Muscle layer of colon (tissue), 2 donors: ENCODE data around the gene C8G.

Experiments used
- H3K27ac ChIP-seq: one replicate; pipeline ENCODE4 v1.7.0; 2013; ENCODE audit warnings: low read depth, mild to moderate bottlenecking, low read length, moderate library complexity
- H3K27me3 ChIP-seq, 2 donors: one replicate each; pipeline ENCODE4 v1.7.0; 2013; ENCODE audit warnings: low read length in 2 of 2, mild to moderate bottlenecking in 2 of 2; ENCODE audit not compliant: insufficient read depth in 2 of 2, control insufficient read depth in 1 of 2
- H3K36me3 ChIP-seq: one replicate; pipeline ENCODE4 v1.7.0; 2013; ENCODE audit warnings: mild to moderate bottlenecking, low read length; ENCODE audit not compliant: insufficient read depth
- H3K4me1 ChIP-seq: one replicate; pipeline ENCODE4 v1.7.0; 2013; ENCODE audit warnings: mild to moderate bottlenecking, low read length; ENCODE audit not compliant: insufficient read depth
- H3K4me3 ChIP-seq, 2 donors: one replicate each; pipeline ENCODE4 v1.7.0; 2013; ENCODE audit warnings: low read length in 2 of 2, low read depth in 1 of 2, mild to moderate bottlenecking in 1 of 2, moderate library complexity in 1 of 2
- H3K9ac ChIP-seq: one replicate; pipeline ENCODE4 v1.7.0; 2013; ENCODE audit warnings: low read length
- H3K9me3 ChIP-seq: one replicate; pipeline ENCODE4 v1.7.0; 2013; ENCODE audit warnings: mild to moderate bottlenecking, low read length
- donor health status: abdominal sarcoma.
- donor health status: Adenocarcinoma of cecum.

The C8G gene

GRCh38 chr9:136943291-136944211 lies 1.5 kb upstream of the C8G start:
- Histone ChIP-seq H3K27ac (peak overlapping the region; percentile 70), H3K36me3 (peaks cover 32% of the 10 kb centered on the region), H3K4me3 (peak overlapping the region; percentile 75 to 76), H3K4me1 (peaks cover 12% of the 10 kb centered on the region), H3K9ac (no peak overlapping the region), H3K27me3 (no peaks in the 10 kb centered on the region), H3K9me3 (no peaks in the 10 kb centered on the region)

- peak overlapping the region; percentile 70 for H3K27ac ChIP-seq
- no peaks in the 10 kb centered on the region for H3K27me3 ChIP-seq
- peaks cover 12% of the 10 kb centered on the region for H3K4me1 ChIP-seq
- no peak overlapping the region for H3K9ac ChIP-seq
- no peaks in the 10 kb centered on the region for H3K9me3 ChIP-seq
- peak overlapping the region; percentile 75 to 76 for H3K4me3 ChIP-seq
- H3K36me3 ChIP-seq = peaks cover 32% of the 10 kb centered on the region
Measured at GRCh38 chr9:136944212-136944518, 878 bp upstream of the C8G start.

GRCh38 chr9:136945333-136946227 lies 537 bp downstream of the C8G start:
- peaks cover 12% of the 10 kb centered on the region for H3K4me1 ChIP-seq
- no peak overlapping the region for H3K9ac ChIP-seq

GRCh38 chr9:136946228-136947027 lies 1.4 kb downstream of the C8G start:
- Histone ChIP-seq H3K4me1 (peaks cover 12% of the 10 kb centered on the region), H3K27me3 (no peaks in the 10 kb centered on the region), H3K27ac (no peak overlapping the region), H3K9me3 (no peaks in the 10 kb centered on the region), H3K9ac (no peak overlapping the region), H3K4me3 (no peak overlapping the region), H3K36me3 (peaks cover 17% of the 10 kb centered on the region)

More at GRCh38 chr9:136945333-136946227, 537 bp downstream of the C8G start:
- Histone ChIP-seq H3K27me3 (no peaks in the 10 kb centered on the region), H3K27ac (no peak overlapping the region), H3K9me3 (no peaks in the 10 kb centered on the region), H3K4me3 (no peak overlapping the region), H3K36me3 (peaks cover 24% of the 10 kb centered on the region)

- Histone ChIP-seq H3K27ac (no peak overlapping the region), H3K36me3 (peaks cover 9% of the 10 kb centered on the region), H3K9me3 (no peaks in the 10 kb centered on the region), H3K4me3 (no peak overlapping the region), H3K27me3 (no peaks in the 10 kb centered on the region), H3K4me1 (peaks cover 12% of the 10 kb centered on the region), H3K9ac (no peak overlapping the region)
Measured at GRCh38 chr9:136947028-136947891, 2.2 kb downstream of the C8G start.

- H3K27ac ChIP-seq = no peak overlapping the region
- H3K27me3 ChIP-seq = no peaks in the 10 kb centered on the region
- no peak overlapping the region for H3K9ac ChIP-seq
- no peak overlapping the region for H3K4me3 ChIP-seq
- H3K4me1 ChIP-seq = peaks cover 8% of the 10 kb centered on the region
- H3K36me3 ChIP-seq = peaks cover 1% of the 10 kb centered on the region
- no peaks in the 10 kb centered on the region for H3K9me3 ChIP-seq
Measured at GRCh38 chr9:136947955-136948510, 3.0 kb downstream of the C8G start.

- H3K4me1 ChIP-seq = peaks cover 3% of the 10 kb centered on the region
- H3K9ac ChIP-seq = no peak overlapping the region
- no peaks in the 10 kb centered on the region for H3K36me3 ChIP-seq
- H3K4me3 ChIP-seq = peak overlapping the region; percentile 38 to 75
- H3K27me3 ChIP-seq = no peaks in the 10 kb centered on the region
- no peaks in the 10 kb centered on the region for H3K9me3 ChIP-seq
- peak overlapping the region; percentile 58 for H3K27ac ChIP-seq
Measured at GRCh38 chr9:136949239-136949816, 4.3 kb downstream of the C8G start.

- peaks cover under 1% of the 10 kb centered on the region for H3K4me1 ChIP-seq
- peak overlapping the region; percentile 58 for H3K27ac ChIP-seq
- H3K9ac ChIP-seq = peak overlapping the region; percentile 24
- no peaks in the 10 kb centered on the region for H3K9me3 ChIP-seq
- no peaks in the 10 kb centered on the region for H3K27me3 ChIP-seq
- peak overlapping the region; percentile 38 to 75 for H3K4me3 ChIP-seq
- no peaks in the 10 kb centered on the region for H3K36me3 ChIP-seq
Measured at GRCh38 chr9:136949817-136950655, 5.0 kb downstream of the C8G start.

GRCh38 chr9:136950656-136951276 lies 5.7 kb downstream of the C8G start:
- Histone ChIP-seq H3K27ac (peak overlapping the region; percentile 36), H3K27me3 (no peaks in the 10 kb centered on the region), H3K9me3 (no peaks in the 10 kb centered on the region), H3K9ac (peak overlapping the region; percentile 24), H3K36me3 (no peaks in the 10 kb centered on the region), H3K4me1 (no peaks in the 10 kb centered on the region), H3K4me3 (peak overlapping the region; percentile 38 to 75)
